ENCODE data around the gene CEACAM4. TPM values are rescaled to one million over a fixed set of nuclear protein-coding genes. Genes with fewer than 3 reads are reported as not detected.
"Not testable (repeated sequence)": the region's sequence is repeated elsewhere in the genome, so short reads cannot be mapped to it uniquely, and the experiment has no call there.

CEACAM4 gene
- under 1 TPM in 4 of 5 donors, not detected in 1; 0.10 to 0.66 (median 0.30) TPM for polyA plus RNA-seq (ENCODE audit: insufficient read depth in 1 of 5, insufficient read length in 5 of 5, low replicate concordance in 1 of 5)
- long read RNA-seq, donor 1 = 0 reads
- long read RNA-seq, donor 2 = 0 reads
- long read RNA-seq, donor 3 = 0 reads
- long read RNA-seq, donor 4 = 0 reads
- long read RNA-seq, donor 5 = 0 reads
- long read RNA-seq, donor 6, partial matches to known transcripts = 0 of 1 reads
- long read RNA-seq, donor 6, other reads (novel, unspliced or antisense) = 0 of 1 reads
- long read RNA-seq, donor 7 = 0 reads
- long read RNA-seq, donor 8 = 0 reads

GRCh38 chr19:41626877-41627276 is at the start of gene CEACAM4:
Gene CEACAM4 (minus strand): TSS chr19:41627074. CDS start chr19:41626963, 111 bp downstream.
- no peak for DNase-seq

GRCh38 chr19:41671486-41671885 is 44.6 kb upstream of the CEACAM4 start:
- DNase-seq = no peak

GRCh38 chr19:41670755-41671154 is 43.9 kb upstream of the CEACAM4 start:
- DNase-seq = no peak

- DNase-seq = no peak
These were observed 41.4 kb upstream of the CEACAM4 start for GRCh38 chr19:41668315-41668714.

GRCh38 chr19:41666075-41666474 is 39.2 kb upstream of the CEACAM4 start:
- no peak for DNase-seq

GRCh38 chr19:41657157-41657556 is 30.3 kb upstream of the CEACAM4 start:
- no peak for DNase-seq

GRCh38 chr19:41656756-41657155 is 29.9 kb upstream of the CEACAM4 start:
- DNase-seq = not testable (repeated sequence)

GRCh38 chr19:41652250-41652649 is 25.4 kb upstream of the CEACAM4 start:
- DNase-seq = no peak

GRCh38 chr19:41649827-41650226 is 23.0 kb upstream of the CEACAM4 start:
- DNase-seq = no peak

GRCh38 chr19:41646589-41647204 is 19.8 kb upstream of the CEACAM4 start:
- DNase-seq = no peak

- peak; percentile 5 to 19 for DNase-seq
These were observed 15.1 kb upstream of the CEACAM4 start for GRCh38 chr19:41641879-41642485.

GRCh38 chr19:41638641-41639081 is 11.8 kb upstream of the CEACAM4 start:
- DNase-seq = no peak

- DNase-seq = no peak
These were observed 10.6 kb upstream of the CEACAM4 start for GRCh38 chr19:41637484-41637883.

- DNase-seq = no peak
These were observed 1.2 kb upstream of the CEACAM4 start for GRCh38 chr19:41627966-41628675.

GRCh38 chr19:41626278-41626677 is 596 bp downstream of the CEACAM4 start:
- no peak for DNase-seq

- no peak for DNase-seq
These were observed 1.9 kb downstream of the CEACAM4 start for GRCh38 chr19:41624937-41625336.

- DNase-seq = no peak
These were observed 2.4 kb downstream of the CEACAM4 start for GRCh38 chr19:41624515-41624914.

- no peak for DNase-seq
These were observed 3.5 kb downstream of the CEACAM4 start for GRCh38 chr19:41623360-41623759.

- no peak for DNase-seq
These were observed 5.2 kb downstream of the CEACAM4 start for GRCh38 chr19:41621654-41622053.

GRCh38 chr19:41621226-41621625 is 5.6 kb downstream of the CEACAM4 start:
- DNase-seq = no peak

- no peak for DNase-seq
These were observed 6.7 kb downstream of the CEACAM4 start for GRCh38 chr19:41620171-41620570.

GRCh38 chr19:41619018-41619556 is 7.8 kb downstream of the CEACAM4 start:
- no peak for DNase-seq

Data from right lung (tissue), 10 donors.